BLaER1 (cell line): ENCODE measurements around the gene TUBA8.

Experiments
- H3K27ac ChIP-seq: shearing (Covaris generic); formaldehyde crosslinking; 2 replicates; pipeline ENCODE4 v1.8.1; 2022
- H3K27me3 ChIP-seq: shearing (Covaris generic); formaldehyde crosslinking; 2 replicates; pipeline ENCODE4 v1.8.1; 2022
- H3K36me3 ChIP-seq: shearing (Covaris generic); formaldehyde crosslinking; 2 replicates; pipeline ENCODE4 v1.8.1; 2022
- H3K4me1 ChIP-seq: shearing (Covaris generic); formaldehyde crosslinking; 2 replicates; pipeline ENCODE4 v1.8.1; 2022
- H3K4me2 ChIP-seq: shearing (Covaris generic); formaldehyde crosslinking; 2 replicates; pipeline ENCODE4 v1.8.1; 2022
- H3K4me3 ChIP-seq: shearing (Covaris generic); formaldehyde crosslinking; 2 replicates; pipeline ENCODE4 v1.8.1; 2022
- H3K9ac ChIP-seq: shearing (Covaris generic); formaldehyde crosslinking; 2 replicates; pipeline ENCODE4 v1.8.1; 2022
- H3K9me3 ChIP-seq: shearing (Covaris generic); formaldehyde crosslinking; 2 replicates; pipeline ENCODE4 v1.8.1; 2022
- H4K20me1 ChIP-seq: shearing (Covaris generic); formaldehyde crosslinking; 2 replicates; pipeline ENCODE4 v1.8.1; 2022
- Cebpa-rat ChIP-seq: shearing (Covaris generic); IDR thresholded peaks from 2 replicates; pipeline ENCODE4 v1.8.1; 2022

The TUBA8 gene

DNA sequence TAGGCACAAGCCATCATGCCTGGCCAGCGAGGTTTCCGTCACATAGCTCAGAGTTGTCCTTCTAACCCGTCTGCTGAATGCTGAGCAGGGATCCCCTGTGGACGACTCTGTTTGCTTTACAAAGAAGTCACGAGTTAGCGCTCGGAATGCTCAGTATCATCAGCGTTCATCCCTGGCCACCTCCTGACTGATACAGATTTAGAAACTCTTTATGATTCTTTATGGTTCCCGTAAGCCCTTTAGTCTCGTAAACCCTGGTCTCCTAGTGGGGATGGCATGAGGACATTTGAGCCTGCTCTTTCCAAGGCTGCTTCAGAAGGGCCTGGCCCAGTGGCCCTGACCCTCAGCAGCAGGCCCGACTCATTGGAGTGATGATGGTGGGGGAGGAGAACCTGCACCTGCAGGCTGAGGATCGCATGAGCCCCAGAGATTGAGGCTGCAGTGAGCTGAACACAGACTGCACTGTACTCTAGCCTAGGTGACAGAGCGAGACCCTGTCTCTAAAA is 23.2 kb upstream of the TUBA8 start:
- peak overlapping the region; percentile 13; the same call in 1 of the 2 replicates for H3K9ac ChIP-seq
- no peaks in the 10 kb centered on the region for H3K9me3 ChIP-seq
- H3K4me2 ChIP-seq, result peak overlapping the region; percentile 82
- H3K27ac ChIP-seq, result peak overlapping the region; percentile 40
- peaks cover 71% of the 10 kb centered on the region for H4K20me1 ChIP-seq
- no peak for TF ChIP-seq Cebpa-rat
- peaks cover 58% of the 10 kb centered on the region for H3K4me1 ChIP-seq
- peak overlapping the region; percentile 45; the same call in 1 of the 2 replicates for H3K4me3 ChIP-seq
- H3K36me3 ChIP-seq, result peaks cover 89% of the 10 kb centered on the region
- no peaks in the 10 kb centered on the region for H3K27me3 ChIP-seq

DNA sequence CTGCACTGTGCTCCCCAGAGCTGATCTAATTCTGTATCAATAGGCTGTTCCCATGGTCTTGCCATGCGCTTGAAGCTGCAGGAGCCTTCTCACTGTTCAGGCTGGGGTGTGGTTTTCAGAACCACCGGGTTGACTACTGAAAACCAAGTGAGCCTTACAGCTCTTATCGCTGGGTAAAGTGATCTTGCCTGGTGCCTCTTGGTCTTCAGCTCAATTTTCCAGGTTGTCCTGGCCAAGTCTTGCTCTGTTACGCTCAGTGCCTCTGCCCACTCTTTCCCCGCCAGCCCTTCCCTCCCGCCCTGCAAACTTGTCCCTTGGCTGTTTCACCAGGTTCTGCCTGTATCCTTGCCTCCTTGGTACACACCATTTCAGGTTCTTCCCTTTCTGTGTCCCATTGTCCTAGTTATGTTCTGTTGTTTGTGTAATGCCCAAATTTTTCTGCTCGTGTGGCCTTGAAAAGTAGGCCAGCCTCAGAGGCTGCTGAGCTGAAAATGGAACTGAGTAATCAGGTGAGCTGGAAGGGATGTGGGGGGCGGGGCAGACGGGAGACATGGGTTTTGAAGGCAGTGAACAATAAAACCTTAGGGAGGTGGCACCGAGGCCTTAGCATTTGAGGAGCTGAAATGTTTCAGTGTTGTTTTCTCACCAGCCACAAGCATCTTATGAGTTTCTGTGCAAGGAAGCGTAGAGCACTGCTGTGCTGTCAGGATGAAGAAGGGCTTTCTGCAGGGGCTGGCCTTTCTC is 21.6 kb upstream of the TUBA8 start:
- H3K36me3 ChIP-seq, result peaks cover 88% of the 10 kb centered on the region
- H4K20me1 ChIP-seq, result peaks cover 55% of the 10 kb centered on the region

DNA sequence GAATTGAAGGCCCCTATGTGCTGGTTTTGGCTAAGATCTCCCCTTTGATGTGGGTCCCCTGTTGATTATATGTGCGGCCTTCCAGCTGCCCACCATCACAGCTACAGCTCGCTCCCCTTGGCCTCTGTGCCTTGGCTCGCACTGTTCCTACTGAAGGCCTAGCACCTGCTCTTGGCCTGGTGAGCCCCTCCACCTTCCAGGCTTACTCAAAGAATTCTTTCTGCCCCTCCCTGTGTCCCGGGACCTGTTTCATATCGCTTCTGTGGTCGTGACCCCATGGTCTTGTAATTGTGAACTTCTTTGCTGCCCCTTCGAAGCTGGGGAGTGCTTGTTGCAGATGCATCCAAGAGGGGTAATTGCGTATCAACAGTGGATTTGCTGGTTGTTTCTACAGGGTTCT is 20.3 kb upstream of the TUBA8 start:
- Histone ChIP-seq H3K9ac (no peak overlapping the region), H3K4me1 (peaks cover 46% of the 10 kb centered on the region), H3K9me3 (no peaks in the 10 kb centered on the region), H3K27me3 (no peaks in the 10 kb centered on the region), H4K20me1 (peaks cover 49% of the 10 kb centered on the region), H3K27ac (no peak overlapping the region), H3K36me3 (peaks cover 83% of the 10 kb centered on the region), H3K4me3 (no peak overlapping the region), H3K4me2 (peak overlapping the region; percentile 24; the same call in 1 of the 2 replicates)
- TF ChIP-seq Cebpa-rat, result no peak

More for the DNA sequence above, 21.6 kb upstream of the TUBA8 start:
- Histone ChIP-seq H3K4me3 (no peak overlapping the region), H3K4me2 (peak overlapping the region; percentile 82), H3K9me3 (no peaks in the 10 kb centered on the region), H3K9ac (no peak overlapping the region), H3K4me1 (peaks cover 49% of the 10 kb centered on the region), H3K27me3 (no peaks in the 10 kb centered on the region), H3K27ac (no peak overlapping the region)
- TF ChIP-seq Cebpa-rat, result no peak

DNA sequence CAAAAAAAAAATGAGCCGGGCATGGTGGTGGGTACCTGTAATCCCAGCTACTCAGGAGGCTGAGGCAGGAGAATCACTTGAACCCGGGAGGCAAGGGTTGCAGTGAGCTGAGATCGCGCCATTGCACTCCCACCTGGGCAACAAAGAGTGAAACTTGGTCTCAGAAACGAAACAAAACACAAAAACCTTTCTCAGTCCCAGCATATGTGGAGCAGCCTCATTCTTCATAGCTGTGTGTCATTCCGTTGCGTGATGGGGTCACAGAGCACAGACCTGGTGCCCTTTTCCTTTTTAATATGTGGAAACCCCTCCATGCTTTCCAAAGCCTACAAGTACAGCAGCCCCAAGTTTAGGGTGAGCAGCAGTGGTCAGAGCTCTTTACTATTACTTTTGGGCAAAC is 19.1 kb upstream of the TUBA8 start:
- Histone ChIP-seq H3K4me2 (no peak overlapping the region), H4K20me1 (peaks cover 40% of the 10 kb centered on the region), H3K9me3 (0 out of 2 replicates have a peak, but pooled peaks cover 4% of the 10 kb centered on the region), H3K27me3 (no peaks in the 10 kb centered on the region), H3K9ac (no peak overlapping the region), H3K36me3 (peaks cover 79% of the 10 kb centered on the region), H3K4me3 (no peak overlapping the region), H3K27ac (no peak overlapping the region), H3K4me1 (peaks cover 49% of the 10 kb centered on the region)
- TF ChIP-seq Cebpa-rat, result no peak

DNA sequence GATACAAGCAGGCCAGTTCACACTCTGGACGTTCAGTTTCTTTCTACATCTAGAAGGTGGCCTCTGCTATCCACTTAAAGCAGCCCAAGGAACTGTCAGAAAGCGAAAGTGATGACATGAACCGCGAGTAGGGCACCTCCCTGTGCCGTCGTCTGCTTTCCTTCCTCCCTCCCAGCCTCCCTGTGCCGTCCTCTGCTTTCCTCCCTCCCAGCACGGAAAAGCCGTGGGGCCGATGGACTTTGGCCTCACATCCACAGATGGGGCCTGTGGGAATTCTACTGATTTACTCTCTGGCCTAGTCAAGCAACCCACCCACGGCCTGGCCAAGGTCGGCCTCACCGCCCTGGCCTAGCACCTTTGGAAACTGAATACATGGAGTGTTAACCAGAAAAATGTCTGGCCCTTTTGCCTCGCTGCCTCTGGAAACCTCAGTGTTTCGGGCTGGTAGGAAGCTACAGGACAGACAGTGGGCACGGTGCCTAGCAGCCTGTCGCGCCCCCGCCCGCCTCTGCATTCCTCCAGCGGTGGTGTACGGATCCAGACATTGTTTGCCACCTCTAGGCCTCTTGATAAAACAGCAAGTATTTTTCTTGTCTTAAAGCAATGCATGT is 18.6 kb upstream of the TUBA8 start:
- Histone ChIP-seq H3K9me3 (peaks cover 4% of the 10 kb centered on the region; the same call in 1 of the 2 replicates), H4K20me1 (peaks cover 35% of the 10 kb centered on the region), H3K27me3 (no peaks in the 10 kb centered on the region), H3K27ac (no peak overlapping the region), H3K9ac (no peak overlapping the region), H3K4me2 (no peak overlapping the region), H3K36me3 (peaks cover 79% of the 10 kb centered on the region), H3K4me1 (peaks cover 44% of the 10 kb centered on the region), H3K4me3 (no peak overlapping the region)
- no peak for TF ChIP-seq Cebpa-rat

DNA sequence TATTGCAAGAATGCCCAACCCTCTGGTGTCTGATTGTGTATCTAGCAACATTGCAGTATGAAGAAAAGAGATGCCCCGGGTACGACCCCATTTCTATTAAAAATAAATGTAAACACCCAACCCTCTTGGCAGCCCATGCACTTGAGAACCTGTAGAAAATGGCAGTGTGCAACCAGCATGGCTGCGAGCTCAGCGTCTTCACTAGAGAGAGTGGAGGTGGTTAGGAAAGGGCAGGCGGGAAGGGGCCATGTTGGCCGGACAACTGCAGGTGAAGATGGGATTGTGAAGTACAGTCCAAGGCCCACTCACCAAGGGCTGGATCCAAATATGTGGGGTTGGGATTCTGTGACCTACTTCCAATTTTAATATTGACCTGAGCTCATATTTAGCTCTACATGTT is 16.9 kb upstream of the TUBA8 start:
- Histone ChIP-seq H3K36me3 (peaks cover 71% of the 10 kb centered on the region), H3K9ac (no peak overlapping the region), H3K4me3 (no peak overlapping the region), H3K9me3 (peaks cover 4% of the 10 kb centered on the region; the same call in 1 of the 2 replicates), H4K20me1 (peaks cover 18% of the 10 kb centered on the region), H3K27me3 (no peaks in the 10 kb centered on the region), H3K4me2 (no peak overlapping the region), H3K4me1 (peaks cover 28% of the 10 kb centered on the region), H3K27ac (no peak overlapping the region)
- no peak for TF ChIP-seq Cebpa-rat

DNA sequence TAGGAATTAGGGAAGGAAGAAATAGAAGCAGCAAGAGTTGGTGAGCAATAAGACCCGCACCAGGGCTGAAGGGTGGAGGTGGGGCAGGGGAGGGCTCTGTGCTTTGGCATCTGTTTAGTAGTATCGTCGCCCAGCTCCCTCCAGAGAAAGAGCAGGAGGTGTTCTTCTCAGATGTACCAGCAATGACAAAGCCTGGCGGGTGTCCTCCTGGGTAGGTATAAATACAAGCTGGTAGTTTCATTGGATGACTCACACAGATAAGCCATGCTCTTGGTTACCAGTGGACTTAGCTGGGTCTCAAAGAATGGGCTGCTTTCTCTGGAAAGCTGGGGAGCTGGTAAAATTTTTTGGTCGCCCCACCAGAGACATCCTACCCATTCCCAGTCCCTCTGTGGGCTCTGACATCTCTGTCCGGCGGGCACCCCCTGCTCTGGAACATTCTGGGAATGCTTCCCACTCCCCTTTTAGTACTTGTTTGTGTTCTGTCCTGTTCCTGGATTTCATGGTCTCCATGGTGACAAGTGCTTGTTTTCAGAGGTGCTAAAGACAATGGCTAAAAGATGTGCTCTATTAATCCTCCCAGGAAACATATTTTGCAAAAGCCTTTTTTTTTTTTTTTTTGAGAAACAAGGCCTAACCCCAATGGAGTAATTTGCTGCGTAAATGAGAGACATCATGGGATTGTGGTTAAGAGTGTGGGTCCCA is 15.4 kb upstream of the TUBA8 start:
- H3K4me1 ChIP-seq, result peaks cover 12% of the 10 kb centered on the region
- H3K4me2 ChIP-seq, result no peak overlapping the region
- peaks cover 4% of the 10 kb centered on the region; the same call in 1 of the 2 replicates for H3K9me3 ChIP-seq
- TF ChIP-seq Cebpa-rat, result no peak
- H3K36me3 ChIP-seq, result peaks cover 66% of the 10 kb centered on the region
- H3K4me3 ChIP-seq, result no peak overlapping the region
- no peak overlapping the region for H3K9ac ChIP-seq
- H3K27me3 ChIP-seq, result no peaks in the 10 kb centered on the region
- H4K20me1 ChIP-seq, result peaks cover 3% of the 10 kb centered on the region; the same call in 1 of the 2 replicates
- H3K27ac ChIP-seq, result no peak overlapping the region

DNA sequence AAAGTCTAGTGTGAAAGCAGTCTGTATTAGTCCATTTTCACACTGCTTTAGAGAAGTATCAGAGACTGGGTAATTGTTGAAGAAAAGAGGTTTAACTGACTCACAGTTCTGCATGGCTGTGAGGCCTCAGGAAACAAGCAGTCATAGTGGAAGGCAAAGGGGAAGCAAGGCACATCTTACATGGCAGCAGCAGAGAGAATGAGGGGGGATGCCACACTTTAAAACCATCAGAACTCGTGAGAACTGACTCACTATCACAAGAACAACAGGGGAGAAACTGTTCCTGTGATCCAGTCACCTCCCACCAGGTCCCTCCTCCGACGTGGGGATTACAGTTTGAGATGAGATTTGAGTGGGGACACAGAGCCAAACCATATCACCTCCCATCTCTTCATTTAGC is 13.8 kb upstream of the TUBA8 start:
- H3K9me3 ChIP-seq, result peaks cover 4% of the 10 kb centered on the region; the same call in 1 of the 2 replicates
- H3K4me3 ChIP-seq, result no peak overlapping the region
- peaks cover 64% of the 10 kb centered on the region for H3K36me3 ChIP-seq
- no peaks in the 10 kb centered on the region for H3K27me3 ChIP-seq
- H3K27ac ChIP-seq, result no peak overlapping the region
- no peak overlapping the region for H3K4me2 ChIP-seq
- peaks cover 10% of the 10 kb centered on the region; the same call in 1 of the 2 replicates for H3K4me1 ChIP-seq
- no peak overlapping the region for H3K9ac ChIP-seq
- H4K20me1 ChIP-seq, result no peaks in the 10 kb centered on the region
- no peak for TF ChIP-seq Cebpa-rat

DNA sequence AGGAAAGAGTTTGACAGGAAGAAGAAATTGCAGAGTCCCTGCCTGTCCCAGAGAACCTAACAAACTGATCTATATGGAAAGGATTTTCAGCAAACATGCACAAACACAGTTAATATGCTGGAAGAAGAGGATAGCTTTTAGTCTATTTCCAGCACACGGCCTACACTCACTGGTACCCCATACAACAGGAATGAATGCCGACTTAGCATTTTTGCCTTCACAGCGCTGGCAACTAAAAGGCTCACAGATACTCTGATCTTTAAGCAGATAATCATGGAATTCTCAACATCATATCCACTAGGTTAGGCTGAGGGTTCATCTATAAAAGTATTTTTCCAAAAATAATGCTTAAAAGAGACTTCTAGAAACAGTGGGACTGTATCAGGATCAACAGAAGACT is 9.8 kb upstream of the TUBA8 start:
- Histone ChIP-seq H3K36me3 (peaks cover 48% of the 10 kb centered on the region), H4K20me1 (no peaks in the 10 kb centered on the region), H3K4me2 (no peak overlapping the region), H3K9ac (no peak overlapping the region), H3K4me3 (no peak overlapping the region), H3K27me3 (peaks cover 7% of the 10 kb centered on the region; the same call in 1 of the 2 replicates), H3K9me3 (peaks cover 20% of the 10 kb centered on the region), H3K27ac (no peak overlapping the region), H3K4me1 (peaks cover 18% of the 10 kb centered on the region)
- TF ChIP-seq Cebpa-rat, result no peak

DNA sequence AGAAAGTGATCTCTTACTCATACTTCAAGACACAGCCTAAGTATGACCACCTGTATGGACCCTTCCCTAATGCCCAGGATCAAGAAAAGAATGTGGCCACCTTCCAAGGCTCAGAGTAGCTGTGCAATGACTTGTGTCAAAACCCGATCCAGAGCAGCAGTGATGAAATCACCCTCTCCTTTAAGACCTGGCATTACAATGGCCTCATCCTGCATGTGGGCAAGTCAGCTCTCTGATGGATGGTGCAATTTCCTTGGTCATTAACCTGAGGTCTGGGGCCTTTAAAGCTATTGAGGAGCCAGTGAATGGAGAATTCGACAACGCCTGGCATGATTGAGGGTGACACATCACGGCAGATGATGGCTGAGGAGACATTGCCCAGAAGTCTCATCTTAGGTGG is 9.1 kb upstream of the TUBA8 start:
- no peak for TF ChIP-seq Cebpa-rat
- peaks cover 20% of the 10 kb centered on the region for H3K4me1 ChIP-seq
- peaks cover 47% of the 10 kb centered on the region for H3K36me3 ChIP-seq
- no peaks in the 10 kb centered on the region for H4K20me1 ChIP-seq
- peaks cover 26% of the 10 kb centered on the region for H3K9me3 ChIP-seq
- no peak overlapping the region for H3K4me2 ChIP-seq
- H3K27ac ChIP-seq, result no peak overlapping the region
- H3K9ac ChIP-seq, result no peak overlapping the region
- peaks cover 10% of the 10 kb centered on the region; the same call in 1 of the 2 replicates for H3K27me3 ChIP-seq
- no peak overlapping the region for H3K4me3 ChIP-seq
